Measurements from ENCODE around the gene ACKR3.

The ACKR3 gene

DNA sequence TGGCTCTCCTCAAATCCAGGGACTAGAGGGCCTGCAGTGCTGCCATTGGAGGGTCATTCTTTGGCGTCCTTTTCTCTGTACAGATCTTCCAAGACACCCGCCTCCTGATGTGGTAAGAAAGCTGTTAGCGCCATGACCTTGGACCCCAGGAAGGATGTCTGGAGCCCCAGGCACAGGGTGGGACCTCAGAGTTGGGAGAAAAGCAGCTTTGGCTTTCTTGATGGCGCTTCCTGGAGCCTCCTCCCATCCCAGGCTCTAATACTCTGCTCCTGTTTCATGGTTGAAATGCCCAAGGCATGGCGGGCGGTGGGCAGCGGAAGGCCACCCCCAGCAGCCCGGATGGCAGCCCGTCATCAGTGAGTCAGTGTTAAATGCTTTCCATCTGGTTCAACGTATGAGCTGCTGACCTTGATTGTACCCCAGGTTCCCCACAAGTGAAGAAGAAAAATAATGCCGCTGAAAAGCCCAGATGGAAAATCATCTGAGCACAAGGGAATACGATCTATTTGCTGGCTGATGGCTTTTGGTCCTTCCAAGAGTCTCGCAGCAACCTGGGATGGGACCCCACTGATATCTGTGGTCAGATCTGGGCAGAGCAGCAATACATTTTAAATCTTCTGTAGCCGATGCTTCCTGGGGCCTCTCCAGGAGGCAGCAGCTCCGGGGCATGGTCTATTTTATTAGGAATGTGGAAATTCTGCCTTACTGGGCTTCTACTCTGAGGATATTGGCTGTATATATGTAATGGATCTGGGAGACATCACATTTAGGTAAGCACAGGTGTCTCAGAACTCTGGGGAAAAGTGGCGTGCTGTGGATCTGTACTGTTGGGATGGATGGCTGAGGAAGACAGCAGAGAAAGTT is 15.1 kb downstream of the ACKR3 start:
- DNase-seq (ENCODE audit: low read depth in 2 of 2): no peak

DNA sequence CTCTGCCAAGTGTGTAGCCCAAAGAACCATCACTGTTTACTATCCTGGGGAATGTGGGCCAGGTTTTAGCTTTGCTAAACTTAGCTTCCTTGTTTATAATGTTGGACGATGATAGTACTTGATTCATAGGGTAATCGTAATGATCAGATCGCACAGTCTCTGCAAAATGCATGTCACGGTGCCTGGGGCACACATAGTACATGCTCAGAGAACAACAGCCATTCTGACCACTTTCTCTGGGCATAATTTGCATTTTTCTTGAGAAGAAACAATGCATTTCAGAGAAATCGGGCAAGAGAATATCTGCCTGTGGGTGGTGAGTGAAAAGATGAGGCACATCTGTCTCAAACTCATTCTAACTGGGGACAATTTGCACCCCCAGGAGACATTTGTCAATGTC is 16.3 kb downstream of the ACKR3 start:
- no peak for DNase-seq (ENCODE audit: low read depth in 2 of 2)

DNA sequence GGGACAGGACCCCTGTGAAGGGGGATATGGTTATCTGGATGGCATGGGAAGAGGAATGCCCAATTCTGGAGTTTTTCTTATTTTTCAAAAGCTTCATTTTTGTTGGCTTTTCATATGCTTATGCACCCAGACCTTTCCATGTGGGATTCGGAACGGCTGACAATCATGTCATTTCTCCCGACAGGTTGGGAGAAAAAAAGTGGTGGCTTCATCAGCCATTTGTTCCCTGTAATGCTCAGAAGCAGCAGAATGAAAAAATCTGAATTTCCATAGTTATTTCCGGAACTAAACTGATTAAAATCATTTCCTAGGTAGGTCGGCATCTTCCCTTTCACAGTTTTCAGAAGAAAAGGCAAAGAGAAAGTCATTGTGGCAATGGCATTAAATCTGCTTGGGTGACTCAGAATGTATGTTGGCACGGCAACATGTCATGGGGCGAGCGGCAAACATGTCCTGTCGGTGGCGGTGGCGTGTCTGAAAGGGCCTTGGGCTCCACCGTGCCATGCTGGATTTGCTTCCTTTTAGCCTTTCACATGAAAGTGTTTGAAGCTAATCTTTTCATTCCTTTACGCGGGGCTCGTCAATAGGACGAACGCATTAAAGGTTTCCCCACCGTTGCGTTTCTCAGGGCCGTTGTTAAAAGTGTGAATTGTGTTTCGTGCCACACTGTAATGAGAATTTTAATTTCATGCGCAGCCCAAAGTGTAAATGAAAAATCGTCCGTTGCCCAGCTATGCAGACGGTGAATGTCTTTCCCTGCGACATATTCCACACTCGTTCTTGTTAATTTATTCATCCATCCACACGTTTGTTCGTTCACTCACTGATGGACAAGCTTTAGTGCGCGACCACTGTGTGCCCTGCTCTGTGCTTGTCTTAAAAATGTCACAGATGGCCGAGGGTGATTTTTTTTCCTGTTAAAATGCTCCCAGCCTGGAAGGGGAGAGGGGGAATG is 18.5 kb downstream of the ACKR3 start:
- DNase-seq (ENCODE audit: low read depth in 2 of 2): no peak

DNA sequence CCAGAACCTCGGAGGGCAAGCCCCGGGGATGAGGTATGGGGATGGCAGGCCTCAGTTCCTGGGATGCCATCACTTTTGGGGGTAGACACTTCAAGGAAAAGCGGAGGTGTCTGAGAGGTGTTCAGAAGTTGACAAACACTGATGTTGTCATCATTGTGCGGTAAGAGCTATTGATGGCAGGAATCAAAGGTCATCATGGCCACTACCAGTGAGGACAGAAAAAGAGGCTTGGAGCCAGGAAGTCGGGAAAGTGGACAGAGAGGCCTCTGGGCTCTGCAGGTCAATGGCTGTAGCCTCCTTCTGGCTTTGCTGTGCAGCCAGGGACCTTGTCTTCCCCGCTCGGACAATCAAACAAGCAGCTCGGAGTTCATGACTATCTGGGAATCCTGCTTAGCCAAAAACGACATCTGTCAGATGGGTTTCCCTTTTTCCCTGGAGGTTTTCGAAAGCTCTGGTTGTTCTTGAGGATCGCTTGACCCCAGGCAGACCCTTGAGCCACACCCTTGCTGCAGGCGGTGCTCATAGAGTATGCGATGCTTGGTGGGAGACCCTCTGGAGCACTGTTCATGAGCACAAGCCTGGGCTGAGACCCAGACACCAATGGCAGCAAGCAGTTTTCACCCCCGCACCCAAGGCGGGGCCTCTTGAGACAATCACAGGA is 19.4 kb downstream of the ACKR3 start:
- no peak for DNase-seq (ENCODE audit: low read depth in 2 of 2)

GRCh38 chr2:236590846-236591245 is 21.2 kb downstream of the ACKR3 start:
- no peak for DNase-seq (ENCODE audit: low read depth in 2 of 2)

DNA sequence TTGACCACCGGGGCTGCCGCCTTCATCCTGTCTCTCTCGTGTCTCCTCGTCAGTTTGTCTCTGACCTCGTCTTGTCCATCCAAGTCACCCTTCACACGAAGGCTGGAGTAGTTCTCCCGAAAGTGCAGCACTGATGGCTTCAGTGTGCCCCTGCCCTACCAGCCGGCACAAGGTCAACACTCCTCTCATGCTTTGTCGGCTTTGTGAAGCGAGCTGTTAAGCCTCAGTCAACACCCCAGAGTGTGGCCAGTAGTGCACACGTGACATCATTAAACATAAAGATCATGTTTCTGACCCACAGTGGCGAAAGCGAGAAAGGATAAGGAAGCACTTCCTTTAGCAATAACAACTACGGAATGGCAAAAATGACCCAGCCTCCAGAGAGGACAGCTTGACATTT is 23.2 kb downstream of the ACKR3 start:
- DNase-seq (ENCODE audit: low read depth in 2 of 2): no peak

DNA sequence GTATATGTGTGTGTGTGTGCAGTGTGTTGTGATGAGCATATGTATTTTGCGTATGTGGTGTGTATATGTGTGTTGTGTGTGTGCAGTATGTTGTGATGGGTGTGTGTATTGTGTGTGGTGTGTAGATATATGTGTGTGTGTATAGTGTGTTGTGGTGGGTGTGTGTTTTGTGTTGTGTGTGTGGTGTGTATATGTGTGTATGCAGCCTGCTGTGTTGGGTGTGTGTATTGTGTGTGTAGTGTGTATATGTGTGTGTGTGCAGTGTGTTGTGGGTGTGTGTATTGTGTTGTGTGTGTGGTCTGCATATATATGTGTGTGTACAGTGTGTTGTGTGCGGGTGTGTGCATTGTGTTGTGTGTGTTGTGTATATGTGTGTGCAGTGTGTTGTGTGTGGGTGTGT is 23.9 kb downstream of the ACKR3 start:
- no peak for DNase-seq (ENCODE audit: low read depth in 2 of 2)

GRCh38 chr2:236593956-236594355 is 24.3 kb downstream of the ACKR3 start:
- DNase-seq (ENCODE audit: low read depth in 2 of 2): no peak

GRCh38 chr2:236597629-236598028 is 28.0 kb downstream of the ACKR3 start:
- no peak for DNase-seq (ENCODE audit: low read depth in 2 of 2)

- DNase-seq (ENCODE audit: low read depth in 2 of 2): no peak
Observed at GRCh38 chr2:236599059-236599458, 29.4 kb downstream of the ACKR3 start.

DNA sequence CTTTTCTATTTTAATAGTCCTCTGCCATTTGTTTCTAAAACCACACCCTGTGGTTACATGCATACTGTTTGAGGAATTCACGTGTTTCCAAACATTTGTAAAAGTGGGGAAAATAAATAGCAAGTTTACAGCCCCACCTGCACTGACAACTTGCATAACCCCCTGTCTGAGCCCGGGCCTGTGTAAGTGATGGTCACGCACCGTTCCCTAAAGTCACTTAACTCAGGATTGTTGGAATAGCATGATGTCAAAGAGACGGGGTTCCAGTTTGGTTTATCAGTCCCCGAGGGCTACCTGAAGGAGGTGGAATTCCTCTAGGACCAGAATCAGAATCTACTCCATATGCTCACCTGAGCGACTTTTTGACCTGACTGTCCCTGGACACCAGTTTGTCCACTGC is 30.5 kb downstream of the ACKR3 start:
- DNase-seq (ENCODE audit: low read depth in 2 of 2): no peak

DNA sequence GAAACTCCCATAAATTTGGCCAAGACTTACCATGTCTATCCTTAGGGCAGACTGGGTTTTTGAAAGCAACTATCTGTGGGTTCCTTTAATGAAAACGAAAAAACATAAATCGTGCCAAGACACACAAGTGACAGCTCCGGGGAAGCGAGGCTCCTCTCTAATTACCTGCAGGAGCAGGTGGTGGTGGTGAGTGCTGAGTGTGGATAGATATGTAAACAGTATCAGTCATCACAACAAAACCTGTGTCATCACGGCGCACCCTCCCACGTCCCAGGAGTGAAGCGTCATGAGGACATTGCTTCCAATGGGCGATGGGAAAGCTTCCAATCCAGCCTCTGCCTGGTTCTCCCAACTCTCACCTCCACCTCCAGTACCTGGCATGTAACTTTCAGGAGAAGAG is 31.3 kb downstream of the ACKR3 start:
- no peak for DNase-seq (ENCODE audit: low read depth in 2 of 2)

GRCh38 chr2:236601316-236602202 is 31.9 kb downstream of the ACKR3 start:
- DNase-seq (ENCODE audit: low read depth in 2 of 2): no peak

DNA sequence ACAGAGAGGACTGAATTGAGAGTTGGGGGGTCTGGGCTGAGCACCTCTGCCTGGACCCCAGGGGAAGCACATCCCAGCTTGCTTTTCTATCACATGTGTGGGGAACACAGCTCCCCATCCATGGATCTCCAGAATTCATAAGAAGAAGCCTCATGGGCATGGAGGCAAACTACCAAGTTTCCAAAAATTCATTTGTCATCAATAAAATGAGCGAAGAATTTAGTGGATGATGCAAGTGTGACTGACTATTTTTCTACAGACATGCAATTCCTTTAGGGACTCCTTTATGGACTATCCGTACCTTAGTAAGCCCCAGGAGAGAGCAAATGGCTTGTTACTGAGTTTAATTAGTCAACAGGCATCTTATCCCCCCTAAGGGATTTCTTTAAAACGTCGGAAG is 33.1 kb downstream of the ACKR3 start:
- DNase-seq (ENCODE audit: low read depth in 2 of 2): no peak

DNA sequence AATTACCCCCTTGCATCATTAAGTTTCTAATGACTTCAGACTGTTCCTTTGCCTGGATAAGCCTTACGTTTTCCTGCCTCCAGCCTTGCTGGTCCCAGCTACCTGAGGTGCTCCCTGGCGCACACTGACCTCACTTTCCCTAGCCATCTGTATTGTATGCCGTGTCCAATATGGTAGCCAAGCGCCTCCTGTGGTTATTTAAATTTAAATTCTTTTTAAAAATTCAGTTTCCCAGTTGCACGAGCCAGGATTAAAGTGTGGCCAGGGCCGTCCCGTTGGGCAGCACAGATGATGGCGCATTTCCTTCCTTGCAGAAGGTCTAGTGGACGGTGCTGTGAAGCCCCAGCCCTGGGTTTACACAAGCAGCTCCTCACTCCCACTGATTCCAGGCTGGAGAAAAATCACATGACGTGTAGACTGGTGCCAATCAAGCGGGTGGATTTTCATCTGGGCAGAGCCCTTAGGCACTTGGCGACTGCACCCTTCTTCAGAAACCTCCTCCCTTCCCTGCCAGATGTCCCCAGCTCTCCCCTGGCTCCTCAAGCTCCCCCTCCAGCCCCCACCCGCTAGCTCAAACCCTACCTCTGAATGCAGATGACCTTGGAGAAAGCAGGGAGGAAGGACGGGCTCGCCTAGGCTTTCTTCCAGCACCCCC is 33.9 kb downstream of the ACKR3 start:
- DNase-seq (ENCODE audit: low read depth in 2 of 2): no peak

GRCh38 chr2:236604575-236605344 is 35.1 kb downstream of the ACKR3 start:
- no peak for DNase-seq (ENCODE audit: low read depth in 2 of 2)

DNA sequence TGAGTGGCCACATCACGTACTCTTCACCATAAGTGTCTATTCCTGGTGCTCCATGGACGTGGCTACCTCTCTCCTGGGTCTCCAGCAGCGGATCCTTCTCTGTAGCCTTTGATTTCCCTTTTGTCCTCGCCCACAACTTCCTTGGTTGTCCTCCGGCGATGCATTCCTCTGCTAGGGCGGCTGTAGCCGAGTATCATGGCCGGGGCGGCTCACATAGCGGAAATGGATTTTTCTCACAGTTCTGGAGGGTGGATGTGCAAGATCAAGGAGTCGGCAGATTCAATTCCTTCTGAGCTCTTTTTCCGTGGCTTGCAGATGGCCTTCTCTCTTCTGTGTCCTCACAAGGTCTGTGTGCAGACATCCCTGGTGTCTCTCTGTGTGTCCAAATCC is 35.7 kb downstream of the ACKR3 start:
- DNase-seq (ENCODE audit: low read depth in 2 of 2): no peak

DNA sequence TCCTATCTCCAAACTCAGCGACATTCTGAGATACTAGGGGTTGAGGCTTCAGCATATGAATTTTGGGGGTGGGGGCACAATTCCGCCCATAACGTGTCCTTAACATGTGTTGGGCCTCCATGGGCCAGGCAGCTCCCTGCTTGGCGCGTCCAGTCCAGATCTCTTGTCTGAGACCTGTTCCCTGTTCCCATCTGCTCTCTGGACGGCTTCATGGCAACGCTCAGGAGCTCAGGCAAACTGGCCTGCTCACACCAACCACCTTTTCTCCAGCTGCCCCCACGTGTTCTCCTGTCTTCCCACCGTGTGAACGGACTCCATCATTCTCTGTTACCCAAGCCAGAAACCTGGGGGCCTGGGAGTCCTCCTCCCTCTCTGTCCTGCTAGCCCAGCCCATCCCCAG is 36.4 kb downstream of the ACKR3 start:
- DNase-seq (ENCODE audit: low read depth in 2 of 2): no peak

DNA sequence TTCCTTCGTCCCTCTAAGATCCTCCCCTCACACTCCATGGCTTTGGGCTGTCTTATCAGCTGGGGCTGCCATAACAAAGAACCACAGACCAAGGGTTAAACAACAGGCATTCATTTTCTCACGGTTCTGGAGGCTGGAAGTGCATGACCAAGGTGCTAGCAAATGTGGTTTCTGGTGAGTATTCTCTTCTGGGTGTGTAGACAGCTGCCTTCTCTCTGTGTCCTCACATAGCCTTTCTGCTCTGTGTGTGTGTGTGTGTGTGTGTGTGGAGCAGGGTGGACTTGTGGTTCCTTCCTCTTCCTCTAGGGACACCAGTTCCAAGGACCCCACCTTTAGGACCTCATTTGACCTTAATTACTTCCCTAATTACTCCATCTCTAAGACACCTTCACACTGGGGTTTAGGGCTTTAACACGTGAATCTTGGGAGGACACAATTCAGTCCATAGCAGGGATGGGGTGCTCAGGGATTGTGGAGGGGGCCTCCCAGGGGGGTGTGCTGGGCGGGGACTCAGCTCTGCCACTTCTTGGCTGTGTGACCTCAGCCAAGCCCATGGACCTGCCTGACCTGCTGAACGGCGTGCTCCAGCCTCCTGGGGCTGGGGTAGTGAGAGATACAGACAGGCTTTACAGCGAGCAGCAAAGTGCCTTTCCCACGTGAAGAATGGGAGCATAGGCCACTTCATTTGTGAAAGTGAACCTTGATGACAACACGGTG is 38.0 kb downstream of the ACKR3 start:
- DNase-seq (ENCODE audit: low read depth in 2 of 2): no peak

Measured in stimulated activated CD4-positive, alpha-beta T cell treated with anti-CD3 and anti-CD28 coated beads, Interleukin-1b, Interleukin-23, amount 100 ng/mL, for 1 hour (primary cell).